GM10266 (cell line): ENCODE results near the gene MAP1B.

Source experiments
- DNase-seq: peaks from one replicate; pipeline ENCODE4 v3.0.0; 2012; ENCODE audit errors: extremely low spot score
- TF ChIP-seq, protein P1 (sequence below): IDR thresholded peaks from 2 replicates; pipeline ENCODE4 v1.5.1; 2012; ENCODE audit warnings: mild to moderate bottlenecking, low read depth; ENCODE audit not compliant: control insufficient read depth, insufficient read depth; ENCODE audit errors: missing control alignments

MAP1B gene

DNA sequence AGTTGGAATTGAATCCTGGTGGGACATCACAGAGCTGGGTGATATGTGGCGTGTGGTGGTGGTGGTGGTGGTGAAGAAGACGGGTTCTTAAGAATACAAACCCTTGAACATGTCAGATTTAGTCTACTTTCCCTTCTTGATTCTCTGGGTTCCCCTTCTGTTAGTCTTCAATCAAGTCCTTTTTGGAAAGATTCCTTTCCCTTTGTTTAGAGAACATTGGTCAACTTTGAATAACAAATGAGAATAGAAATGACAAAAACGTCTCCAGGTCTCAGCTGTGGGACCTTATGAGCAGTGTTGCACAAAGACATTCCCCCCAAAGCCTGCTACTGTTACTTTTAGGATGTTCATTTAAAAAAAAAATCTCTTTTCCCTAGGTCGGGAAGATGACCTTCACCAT lies 46.3 kb downstream of the MAP1B start:
- DNase-seq, result no peak
- TF ChIP-seq, protein P1, sequence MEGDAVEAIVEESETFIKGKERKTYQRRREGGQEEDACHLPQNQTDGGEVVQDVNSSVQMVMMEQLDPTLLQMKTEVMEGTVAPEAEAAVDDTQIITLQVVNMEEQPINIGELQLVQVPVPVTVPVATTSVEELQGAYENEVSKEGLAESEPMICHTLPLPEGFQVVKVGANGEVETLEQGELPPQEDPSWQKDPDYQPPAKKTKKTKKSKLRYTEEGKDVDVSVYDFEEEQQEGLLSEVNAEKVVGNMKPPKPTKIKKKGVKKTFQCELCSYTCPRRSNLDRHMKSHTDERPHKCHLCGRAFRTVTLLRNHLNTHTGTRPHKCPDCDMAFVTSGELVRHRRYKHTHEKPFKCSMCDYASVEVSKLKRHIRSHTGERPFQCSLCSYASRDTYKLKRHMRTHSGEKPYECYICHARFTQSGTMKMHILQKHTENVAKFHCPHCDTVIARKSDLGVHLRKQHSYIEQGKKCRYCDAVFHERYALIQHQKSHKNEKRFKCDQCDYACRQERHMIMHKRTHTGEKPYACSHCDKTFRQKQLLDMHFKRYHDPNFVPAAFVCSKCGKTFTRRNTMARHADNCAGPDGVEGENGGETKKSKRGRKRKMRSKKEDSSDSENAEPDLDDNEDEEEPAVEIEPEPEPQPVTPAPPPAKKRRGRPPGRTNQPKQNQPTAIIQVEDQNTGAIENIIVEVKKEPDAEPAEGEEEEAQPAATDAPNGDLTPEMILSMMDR, result no peak

DNA sequence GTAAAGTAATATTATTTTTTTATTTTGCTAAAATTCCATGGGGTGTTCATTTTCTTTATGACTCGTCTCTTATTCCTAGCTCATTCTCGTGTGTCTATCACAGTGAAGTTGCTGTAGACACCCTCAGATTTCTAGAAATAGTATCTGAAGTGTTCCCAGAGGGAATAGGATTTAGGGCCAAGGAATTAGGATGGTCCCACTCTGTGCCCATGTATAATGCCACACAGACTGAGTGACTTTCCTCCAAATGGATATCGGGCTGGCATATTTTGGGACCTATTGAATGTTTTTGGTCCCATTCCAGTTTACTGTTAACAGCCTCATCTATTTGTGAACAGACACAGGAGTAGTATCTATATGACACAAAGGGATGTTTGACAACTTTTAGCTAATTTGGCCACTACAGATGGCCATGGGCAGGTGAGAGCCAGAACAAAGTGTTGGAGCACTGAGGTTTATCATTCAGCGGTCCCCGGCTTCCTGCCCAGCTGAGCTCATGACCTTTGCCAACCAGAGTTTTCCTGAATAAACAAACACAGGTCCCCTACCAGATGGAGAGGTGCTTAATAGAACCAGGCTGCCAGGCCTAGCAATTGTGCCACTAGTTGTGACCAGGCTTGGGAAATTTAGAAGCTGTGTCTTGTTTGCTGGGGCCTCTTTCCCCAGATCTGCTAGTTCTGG lies 46.9 kb downstream of the MAP1B start:
- TF ChIP-seq, protein P1, result no peak

DNA sequence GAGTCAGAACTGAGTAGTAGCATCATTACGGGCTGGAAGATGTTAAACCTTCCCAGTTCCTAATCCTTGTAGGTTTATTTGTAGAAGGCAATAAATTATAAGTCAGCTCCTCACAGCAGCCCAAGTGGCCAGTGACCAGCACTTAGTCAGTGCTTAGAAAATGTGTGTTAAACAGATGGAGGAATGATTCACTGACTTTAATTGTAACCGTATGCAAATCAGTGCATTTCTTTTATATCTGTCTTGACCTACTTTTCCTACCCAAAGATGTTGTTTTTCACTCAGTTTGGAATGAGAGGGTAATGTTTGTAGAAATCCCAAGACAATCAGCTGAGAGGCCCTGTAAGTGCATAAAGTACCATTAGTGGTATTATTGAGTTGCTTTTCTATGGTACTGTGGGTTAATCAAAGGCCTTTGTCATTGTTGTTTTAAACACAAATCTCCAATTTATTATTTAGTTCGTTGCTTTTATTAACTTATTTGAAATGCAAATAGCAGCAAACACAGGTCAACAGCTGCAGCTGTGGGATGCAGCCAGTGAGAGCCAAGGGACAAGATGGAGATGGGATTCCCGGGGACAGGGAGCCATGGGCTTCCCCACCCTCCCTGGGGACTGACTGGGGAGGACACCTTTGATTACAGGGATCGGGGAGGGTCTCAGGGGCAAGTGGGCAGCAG lies 49.8 kb downstream of the MAP1B start:
- TF ChIP-seq, protein P1, result no peak
- DNase-seq, result no peak

More for the DNA sequence above, 46.9 kb downstream of the MAP1B start:
- no peak for DNase-seq

DNA sequence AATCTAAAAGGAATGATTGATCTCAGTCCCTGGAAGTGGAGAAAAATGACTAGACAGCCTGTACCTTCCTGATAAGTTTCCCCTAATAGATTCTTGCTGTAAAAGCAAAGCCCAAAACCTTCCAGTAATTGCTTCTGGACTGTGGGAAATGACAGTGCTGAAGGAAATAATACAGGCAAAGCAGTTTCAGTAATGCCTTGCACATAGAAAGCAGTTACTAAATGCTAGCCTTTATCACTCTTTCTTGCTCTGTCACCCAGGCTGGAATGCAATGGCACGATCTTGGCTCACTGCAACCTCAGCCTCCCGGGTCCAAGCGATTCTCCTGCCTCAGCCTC lies 50.3 kb downstream of the MAP1B start:
- no peak for DNase-seq
- TF ChIP-seq, protein P1, result no peak

DNA sequence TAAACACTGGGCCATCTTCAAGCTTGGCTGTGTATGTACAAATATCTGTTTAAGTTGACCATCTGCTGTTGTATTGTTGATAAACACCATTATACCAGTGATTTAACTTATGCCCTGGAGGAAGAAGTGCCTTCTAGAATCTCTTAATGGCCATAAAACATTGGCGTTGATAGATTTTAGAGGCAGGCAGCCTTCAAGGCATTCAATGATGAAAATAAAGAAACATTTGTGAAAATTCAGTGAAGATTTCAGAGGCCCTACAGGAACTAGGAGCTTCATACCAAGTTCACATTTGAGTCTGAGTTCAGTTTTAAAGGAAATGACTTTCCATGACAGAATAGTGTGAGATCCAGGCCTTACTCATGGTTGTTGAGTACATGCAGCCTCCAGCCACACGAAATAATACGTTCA lies 52.2 kb downstream of the MAP1B start:
- no peak for DNase-seq
- TF ChIP-seq, protein P1, result no peak

DNA sequence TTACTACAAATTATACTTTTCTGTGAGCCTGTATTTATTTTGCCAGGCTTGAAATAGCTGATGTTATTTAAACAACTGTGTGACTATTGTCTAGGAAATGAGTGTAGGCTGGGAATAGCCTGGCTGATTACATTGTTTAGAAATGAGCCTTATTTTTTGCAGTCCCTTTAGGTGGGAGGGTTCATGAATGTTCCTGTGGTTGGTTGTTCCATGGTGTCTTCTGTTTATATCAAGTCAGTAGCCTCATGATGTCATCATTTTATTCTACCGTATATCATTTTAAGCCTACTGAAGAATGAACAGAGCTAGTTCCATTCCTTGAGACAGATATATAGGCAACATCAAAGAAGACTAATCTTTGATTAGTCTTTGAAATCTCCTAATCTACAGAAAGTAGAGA lies 53.1 kb downstream of the MAP1B start:
- no peak for DNase-seq

DNA sequence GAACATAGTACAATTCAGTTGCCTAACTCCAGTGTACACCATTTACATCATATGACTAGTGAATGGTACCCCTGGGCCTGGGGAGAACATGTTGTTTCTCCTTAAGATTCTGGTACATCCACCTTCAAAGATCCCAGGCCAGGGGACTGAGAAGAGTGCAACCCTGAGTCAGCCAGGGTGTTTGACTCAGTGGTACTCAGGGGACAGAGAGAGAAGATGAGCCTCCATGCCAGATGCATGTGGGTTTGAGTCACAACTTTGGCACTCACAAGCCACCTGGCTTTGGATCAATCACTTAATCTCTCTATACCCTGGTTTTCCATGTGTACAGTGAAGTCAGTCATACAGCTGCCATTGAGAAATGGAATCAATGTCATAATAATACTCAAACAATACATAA lies 53.7 kb downstream of the MAP1B start:
- TF ChIP-seq, protein P1, result no peak
- DNase-seq, result no peak

More for the DNA sequence above, 53.1 kb downstream of the MAP1B start:
- TF ChIP-seq, protein P1, result no peak
